ENCODE results near the gene FEN1.

The FEN1 gene

DNA sequence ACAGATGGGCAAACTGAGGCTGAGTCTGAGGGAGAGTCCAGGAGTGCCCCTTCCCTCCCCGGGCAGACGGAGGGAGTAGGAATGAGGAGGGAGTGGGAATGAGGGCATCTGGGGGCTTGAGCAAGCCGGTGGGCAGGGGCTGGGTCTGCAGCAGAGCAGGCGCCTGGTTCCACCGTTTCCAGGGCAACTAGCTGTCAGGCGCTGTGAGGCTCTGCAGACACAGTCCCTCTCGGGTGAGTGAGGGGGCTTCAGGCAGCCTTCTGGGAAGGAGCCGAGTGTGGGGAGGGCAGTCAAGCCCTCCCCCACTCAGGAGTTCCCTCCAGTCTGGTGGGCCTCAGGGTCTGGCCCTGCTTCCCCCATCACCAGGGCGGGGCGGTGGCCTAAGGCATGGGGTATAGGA, 19.4 kb upstream of the FEN1 start:
- H3K4me3 ChIP-seq (ENCODE audit: low read length), result no peak overlapping the region
- no peak for DNase-seq (ENCODE audit: low read depth, low spot score)

DNA sequence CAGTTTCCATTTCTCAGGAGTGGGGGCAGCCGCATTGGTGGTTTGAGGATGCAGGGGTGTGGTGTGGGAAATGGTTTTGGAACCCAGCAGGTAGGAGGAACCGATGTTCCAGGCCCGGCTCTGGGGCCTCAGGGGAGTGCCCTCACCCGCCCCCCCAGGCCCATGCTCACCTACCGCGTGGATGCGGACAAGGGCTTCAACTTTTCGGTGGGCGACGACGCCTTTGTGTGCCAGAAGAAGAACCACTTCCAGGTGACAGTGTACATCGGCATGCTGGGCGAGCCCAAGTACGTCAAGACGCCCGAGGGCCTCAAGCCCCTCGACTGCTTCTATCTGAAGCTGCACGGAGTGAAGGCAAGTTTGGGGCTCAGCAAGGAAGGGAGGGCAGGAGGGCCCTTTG, 18.9 kb upstream of the FEN1 start:
- no peak for DNase-seq (ENCODE audit: low read depth, low spot score)
- H3K4me3 ChIP-seq (ENCODE audit: low read length), result no peak overlapping the region

DNA sequence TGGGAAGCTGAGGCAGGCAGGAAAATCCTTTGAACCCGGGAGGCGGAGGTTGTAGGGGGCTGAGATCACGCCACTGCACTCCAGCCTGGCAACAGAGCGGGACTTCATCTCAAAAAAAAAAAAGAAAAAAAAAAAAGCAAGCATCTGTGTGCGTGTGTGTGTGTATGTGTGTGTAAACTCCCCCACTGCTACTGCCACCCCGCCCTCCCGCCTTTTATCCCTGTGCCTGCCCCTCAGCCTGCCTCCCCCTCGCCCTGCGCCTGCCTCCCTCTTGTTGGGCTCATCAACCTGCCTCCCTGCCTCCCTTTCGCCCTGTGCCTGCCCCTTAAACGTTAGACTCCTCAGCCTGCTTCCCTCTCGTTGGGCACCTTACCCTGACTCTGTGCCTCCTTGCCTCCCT, 18.3 kb upstream of the FEN1 start:
- no peak for DNase-seq (ENCODE audit: low read depth, low spot score)
- no peak overlapping the region for H3K4me3 ChIP-seq (ENCODE audit: low read length)

DNA sequence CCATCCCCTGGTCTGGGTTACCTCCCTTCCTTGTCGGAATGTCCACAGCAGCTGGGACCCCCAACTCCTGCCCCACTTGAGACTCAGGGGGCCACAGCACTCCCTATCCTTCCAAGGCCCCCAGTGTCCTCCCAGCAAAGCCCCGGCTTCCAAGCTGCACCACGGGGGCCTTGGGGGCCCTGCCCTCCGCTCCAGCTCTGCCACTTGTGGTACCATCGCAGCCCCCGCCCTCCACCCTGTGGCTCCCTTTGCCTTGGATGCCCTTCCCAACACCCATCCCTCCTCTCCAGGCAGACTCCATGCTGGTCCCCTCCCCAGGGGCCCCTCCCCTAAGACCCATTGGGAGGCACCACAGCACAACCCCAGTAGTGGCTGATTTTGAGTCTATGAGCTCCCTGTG, 17.6 kb upstream of the FEN1 start:
- no peak for DNase-seq (ENCODE audit: low read depth, low spot score)

DNA sequence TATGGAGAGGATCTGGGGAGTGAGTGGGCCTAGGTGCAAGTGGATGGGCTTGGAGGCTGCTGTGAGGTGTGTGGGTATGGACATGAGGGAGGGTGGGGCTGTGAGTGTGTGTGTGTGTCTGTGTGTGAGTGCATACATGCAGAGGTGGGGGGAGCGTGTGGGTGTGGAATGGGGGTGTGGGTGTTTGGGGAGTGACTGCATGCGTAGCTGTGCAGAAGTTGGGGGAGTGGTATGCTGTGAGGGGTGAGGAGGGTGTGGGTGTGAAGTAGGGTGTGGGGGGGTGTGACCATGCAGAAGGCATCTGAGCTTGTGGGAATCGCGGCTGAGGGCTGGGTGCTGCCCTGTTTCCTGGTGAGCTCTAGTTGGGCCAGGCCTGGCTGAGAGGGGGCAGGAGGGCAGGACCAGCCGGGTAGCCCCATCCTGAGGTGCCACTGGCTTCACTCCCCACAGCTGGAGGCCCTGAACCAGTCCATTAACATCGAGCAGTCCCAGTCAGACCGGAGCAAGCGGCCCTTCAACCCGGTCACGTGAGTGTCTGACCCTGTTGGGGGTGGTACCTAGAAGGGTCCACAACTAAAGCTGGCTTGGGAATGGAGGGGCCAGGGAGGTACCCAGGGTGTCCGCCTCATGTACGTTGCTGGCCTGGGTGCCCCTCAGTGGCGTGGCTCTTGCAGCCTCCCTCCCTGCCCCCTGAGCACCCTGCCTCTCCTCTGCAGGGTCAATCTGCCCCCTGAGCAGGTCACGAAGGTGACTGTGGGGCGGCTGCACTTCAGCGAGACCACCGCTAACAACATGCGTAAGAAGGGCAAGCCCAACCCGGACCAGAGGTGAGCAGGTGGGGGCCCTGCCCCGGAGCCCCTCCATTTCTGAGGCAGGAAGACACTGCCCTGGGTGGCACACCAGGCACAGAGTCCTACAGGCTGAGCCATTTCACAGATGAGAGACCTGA, 16.8 kb upstream of the FEN1 start:
- DNase-seq (ENCODE audit: low read depth, low spot score), result no peak

More for the DNA sequence above, 17.6 kb upstream of the FEN1 start:
- no peak overlapping the region for H3K4me3 ChIP-seq (ENCODE audit: low read length)

DNA sequence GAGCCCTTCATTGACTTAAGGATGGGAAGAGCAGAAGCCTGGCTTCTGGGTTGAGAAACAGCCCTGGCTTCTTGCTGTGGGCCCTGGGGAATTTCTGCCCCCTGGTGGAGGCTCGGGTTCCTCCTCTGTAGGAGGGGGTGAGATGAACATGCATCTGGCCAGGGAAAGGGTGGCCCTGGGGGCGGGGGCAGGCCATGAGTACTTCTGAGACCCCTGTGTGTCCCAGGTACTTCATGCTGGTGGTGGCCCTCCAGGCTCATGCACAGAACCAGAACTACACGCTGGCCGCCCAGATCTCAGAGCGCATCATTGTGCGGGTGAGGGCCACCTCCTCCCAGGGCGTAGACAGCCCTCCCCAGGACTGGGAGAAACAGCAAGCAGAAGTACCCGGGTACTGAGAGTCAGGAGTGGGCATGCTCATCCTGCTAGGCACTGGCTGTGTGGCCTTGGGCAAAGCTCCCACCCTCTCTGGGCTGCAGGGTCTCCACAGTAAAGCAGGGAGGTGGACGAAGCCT, 16.1 kb upstream of the FEN1 start:
- peak; percentile 37 for DNase-seq (ENCODE audit: low read depth, low spot score)
- no peak overlapping the region for H3K4me3 ChIP-seq (ENCODE audit: low read length)

More for the DNA sequence above, 16.8 kb upstream of the FEN1 start:
- H3K4me3 ChIP-seq (ENCODE audit: low read length), result no peak overlapping the region

DNA sequence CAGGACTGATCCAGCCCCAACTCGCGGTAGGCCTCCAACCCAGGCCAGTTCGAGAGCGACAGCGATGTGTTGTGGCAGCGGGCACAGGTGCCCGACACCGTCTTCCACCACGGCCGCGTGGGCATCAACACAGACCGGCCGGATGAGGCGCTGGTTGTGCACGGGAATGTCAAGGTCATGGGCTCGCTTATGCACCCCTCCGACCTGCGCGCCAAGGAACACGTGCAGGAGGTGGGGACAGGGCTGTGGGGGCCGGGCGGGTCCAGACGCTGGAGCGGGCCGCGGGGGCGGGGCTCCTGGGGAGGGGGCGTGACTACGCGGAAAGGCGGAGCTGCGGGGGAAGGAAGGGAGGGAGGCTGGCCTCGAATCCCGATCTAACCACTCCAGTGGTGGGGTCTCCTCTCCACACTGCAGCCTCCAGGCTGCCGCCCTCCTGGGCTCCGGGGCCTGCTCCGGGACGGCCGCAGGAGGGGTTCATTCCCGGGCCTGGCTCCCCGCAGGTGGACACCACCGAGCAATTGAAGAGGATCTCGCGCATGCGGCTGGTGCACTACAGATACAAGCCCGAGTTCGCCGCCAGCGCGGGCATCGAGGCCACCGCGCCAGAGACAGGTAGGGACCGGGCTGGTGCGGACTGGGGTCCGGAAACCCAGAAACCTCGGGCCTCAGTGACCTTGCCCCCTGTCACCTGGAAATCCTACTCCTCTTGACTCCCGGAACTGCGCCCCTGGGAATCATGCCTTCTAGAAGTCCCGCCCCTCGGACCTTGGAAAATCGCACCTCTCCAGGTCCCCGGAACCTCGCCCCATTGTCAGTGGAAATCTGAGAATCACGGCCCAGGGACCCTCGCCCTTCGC, 15.2 kb upstream of the FEN1 start:
- DNase-seq (ENCODE audit: low read depth, low spot score), result no peak
- H3K4me3 ChIP-seq (ENCODE audit: low read length), result no peak overlapping the region

DNA sequence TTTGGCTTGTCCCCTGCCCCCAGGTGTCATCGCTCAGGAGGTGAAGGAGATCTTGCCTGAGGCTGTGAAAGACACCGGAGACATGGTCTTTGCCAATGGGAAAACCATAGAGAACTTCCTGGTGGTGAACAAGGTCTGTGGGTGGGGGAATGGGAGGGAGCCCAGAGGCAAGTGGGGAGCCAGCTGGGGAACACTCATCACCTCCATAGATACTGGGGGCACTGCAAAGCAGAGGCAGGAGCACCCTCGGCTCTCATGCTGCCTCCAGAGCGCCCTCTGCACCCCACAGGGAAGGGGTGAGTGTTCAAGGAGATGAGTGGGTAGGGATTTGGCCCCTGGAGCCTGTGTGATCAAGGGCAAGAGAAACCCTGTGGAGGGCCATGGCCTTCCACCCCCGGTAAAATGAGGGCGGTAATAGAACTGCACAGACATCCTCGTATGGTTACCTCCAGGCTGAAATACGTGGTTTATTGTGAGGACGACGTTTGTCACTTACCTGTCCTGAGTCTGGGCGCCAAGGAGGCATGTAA, 14.3 kb upstream of the FEN1 start:
- no peak overlapping the region for H3K4me3 ChIP-seq (ENCODE audit: low read length)
- DNase-seq (ENCODE audit: low read depth, low spot score), result no peak

DNA sequence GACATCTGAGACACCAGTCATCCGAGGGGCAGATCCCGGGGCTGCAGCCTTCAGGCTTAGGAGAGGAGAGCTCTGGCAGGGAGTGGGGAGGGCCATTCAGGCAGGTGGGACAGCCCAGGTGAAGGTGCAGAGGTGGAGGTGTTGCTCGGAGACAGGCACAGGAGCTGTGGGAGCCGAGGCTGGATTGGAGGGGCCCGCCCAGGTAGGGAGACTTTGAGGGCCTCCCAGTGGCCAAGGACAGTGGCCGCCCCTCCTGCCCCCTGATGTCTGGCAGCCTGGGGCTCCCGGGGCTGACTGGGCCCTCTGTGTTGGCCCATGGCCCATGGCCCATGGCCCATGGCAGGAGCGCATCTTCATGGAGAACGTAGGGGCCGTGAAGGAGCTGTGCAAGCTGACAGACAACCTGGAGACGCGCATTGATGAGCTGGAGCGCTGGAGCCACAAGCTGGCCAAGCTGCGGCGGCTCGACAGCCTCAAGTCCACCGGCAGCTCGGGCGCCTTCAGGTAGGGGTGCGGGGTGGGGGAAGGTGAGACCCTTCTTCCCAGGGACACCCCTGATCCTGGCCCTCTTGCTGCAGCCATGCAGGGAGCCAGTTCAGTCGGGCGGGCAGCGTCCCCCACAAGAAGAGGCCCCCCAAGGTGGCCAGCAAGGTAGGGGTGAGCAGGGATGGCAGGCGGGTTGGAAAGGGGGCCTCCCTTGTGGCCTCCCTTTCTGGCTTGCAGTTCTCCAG, 13.6 kb upstream of the FEN1 start:
- no peak overlapping the region for H3K4me3 ChIP-seq (ENCODE audit: low read length)
- DNase-seq (ENCODE audit: low read depth, low spot score), result no peak

DNA sequence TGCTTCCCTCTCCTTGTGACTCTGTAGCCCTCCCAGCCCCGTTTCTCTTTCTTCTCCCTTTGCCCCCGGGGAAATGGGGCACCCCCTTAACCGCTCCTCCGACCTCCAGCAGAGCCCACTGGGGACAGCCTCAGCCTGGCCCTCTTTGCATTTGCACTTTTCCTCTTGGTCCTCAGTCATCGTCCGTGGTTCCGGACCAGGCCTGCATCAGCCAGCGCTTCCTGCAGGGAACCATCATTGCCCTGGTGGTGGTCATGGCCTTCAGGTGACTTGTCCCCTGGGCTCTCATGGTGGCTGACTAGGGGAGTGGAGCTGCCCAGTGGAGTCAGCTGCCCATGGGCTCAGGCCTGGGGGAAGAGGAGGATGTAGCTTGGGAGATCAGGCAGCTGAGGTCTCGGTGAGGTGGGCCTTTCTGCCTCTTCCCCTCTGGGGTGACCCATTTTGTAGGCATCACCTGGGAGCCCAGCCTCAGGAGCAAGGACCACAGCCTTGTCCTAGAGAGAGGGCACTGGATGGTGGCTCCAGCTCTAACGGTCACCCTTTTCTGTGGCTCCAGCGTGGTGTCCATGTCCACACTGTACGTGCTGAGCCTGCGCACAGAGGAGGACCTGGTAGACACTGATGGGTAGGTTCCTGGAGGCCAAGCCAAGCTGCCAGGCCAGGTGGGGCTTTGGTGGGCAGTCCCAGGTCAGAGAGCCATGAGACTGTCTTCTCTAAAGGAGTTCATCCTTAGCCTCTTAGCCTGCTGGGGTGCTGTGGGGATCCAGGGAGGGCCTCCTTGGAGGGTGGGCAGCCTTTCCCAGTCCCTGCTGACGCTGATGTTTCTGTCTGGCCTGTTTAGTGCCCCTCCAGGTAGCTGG, 12.8 kb upstream of the FEN1 start:
- no peak for DNase-seq (ENCODE audit: low read depth, low spot score)
- no peak overlapping the region for H3K4me3 ChIP-seq (ENCODE audit: low read length)

DNA sequence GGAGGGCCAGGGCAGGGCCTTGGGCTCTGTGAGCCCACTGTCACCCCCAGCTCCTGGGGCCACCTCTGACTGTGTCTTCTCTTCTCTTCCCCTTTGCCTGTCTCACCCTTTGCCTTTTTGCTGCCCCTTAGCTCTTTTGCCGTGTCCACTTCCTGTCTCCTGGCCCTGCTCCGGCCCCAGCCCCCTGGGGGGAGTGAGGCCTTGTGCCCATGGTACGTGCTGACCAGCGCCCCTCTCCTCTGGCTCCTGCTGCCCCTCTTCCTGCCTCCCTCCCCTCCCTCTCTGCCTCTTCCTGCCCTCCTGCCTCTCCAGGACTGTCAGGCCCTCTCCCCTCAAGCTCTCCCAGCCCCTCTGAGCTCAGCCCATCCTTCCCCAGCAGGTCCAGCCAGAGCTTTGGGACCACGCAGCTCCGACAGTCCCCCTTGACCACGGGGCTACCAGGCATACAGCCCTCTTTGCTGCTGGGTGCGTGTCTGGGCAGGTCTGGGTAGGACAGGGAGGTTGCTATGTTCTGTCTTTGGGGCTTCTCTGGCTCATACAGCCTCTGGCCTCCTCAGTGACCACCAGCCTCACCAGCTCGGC, 12.0 kb upstream of the FEN1 start:
- no peak overlapping the region for H3K4me3 ChIP-seq (ENCODE audit: low read length)
- DNase-seq (ENCODE audit: low read depth, low spot score), result no peak

DNA sequence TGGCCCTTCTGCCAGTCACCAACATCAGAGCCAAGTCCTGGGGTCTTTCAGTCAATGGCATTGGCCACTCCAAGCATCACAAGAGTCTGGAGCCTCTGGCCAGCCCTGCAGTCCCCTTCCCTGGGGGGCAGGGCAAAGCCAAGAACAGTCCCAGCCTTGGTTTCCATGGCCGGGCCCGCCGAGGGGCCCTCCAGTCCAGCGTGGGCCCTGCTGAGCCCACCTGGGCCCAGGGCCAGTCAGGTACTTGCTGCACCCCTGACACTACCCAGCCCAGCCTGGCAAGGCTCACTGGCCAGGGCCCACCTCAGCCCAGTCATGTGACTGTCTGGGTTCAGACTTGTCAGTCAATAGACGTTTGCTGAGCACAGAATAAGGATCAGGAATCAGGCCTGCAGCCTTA, 11.1 kb upstream of the FEN1 start:
- no peak overlapping the region for H3K4me3 ChIP-seq (ENCODE audit: low read length)
- no peak for DNase-seq (ENCODE audit: low read depth, low spot score)

DNA sequence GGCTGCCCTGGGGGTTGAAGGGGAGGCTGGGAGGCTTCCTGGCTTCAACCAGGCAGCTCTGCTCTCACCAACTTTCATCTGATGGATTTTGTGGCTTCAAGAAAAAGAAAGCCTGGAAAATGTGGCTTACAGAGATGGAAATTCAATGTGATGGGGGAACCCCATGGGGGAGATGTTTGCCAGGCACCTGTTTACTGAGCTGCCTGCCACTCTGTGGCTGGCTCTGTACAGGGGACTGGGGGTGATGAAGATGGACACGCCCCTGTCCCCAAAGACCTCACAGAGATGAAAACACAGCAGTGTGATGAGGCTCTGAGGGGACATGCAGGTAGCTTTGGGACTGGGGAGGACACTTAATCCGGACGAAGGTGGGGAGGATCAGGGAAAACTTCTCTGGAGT, 10.4 kb upstream of the FEN1 start:
- no peak for DNase-seq (ENCODE audit: low read depth, low spot score)
- H3K4me3 ChIP-seq (ENCODE audit: low read length), result no peak overlapping the region

DNA sequence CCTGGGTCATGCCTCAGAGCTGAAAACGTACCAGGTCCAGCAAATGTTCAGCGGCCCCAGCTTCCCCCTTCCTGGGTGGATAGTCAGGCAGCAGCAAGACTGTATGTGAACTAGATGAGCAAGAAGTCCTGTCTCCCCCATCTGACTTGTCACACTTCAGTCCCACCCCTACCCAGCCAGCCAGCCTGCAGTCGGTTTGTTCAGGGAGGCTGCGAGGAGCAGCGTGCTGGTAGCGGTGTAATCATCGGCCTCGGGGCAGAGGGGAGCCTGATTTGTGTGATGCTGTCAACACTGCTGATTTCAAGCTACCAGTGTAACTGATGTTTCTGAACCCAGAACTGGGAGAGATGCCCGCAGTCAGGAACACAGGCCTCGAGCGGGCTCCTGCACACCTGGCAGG, 9.9 kb upstream of the FEN1 start:
- no peak for DNase-seq (ENCODE audit: low read depth, low spot score)

DNA sequence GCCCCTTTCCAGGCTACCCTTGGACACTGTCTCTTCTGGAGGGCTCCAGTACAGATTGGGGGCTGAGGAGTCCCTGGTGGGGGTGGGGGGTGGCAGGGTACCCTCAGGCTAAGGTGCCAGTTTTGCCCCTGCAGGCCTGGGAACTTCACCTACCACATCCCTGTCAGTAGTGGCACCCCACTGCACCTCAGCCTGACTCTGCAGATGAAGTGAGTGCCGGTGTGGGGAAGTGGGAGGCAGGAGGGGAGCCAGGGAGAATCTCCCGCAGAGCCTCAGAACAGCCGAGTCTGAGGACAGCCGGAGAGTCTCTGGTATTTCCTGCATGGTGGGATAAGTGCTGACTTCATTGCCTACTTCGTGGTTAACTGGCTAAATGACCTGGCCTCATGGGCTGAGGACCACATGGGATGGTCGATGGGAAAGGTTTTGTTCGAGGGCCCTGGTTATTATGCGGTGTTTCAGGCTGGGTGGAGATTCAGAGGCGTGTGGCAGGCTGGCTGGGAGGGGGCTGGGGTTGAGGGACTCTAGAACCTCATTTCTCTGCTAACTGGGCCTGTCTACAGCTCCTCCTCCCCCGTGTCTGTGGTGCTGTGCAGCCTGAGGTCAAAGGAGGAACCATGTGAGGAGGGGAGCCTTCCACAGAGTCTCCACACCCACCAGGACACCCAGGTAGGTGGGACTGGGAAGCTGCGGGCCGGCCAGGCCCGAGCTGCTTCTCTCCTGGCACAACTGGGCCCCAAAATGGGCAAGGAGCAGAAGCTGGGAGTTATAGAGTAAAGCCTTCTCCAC, 8.8 kb upstream of the FEN1 start:
- no peak for DNase-seq (ENCODE audit: low read depth, low spot score)

More for the DNA sequence above, 9.9 kb upstream of the FEN1 start:
- no peak overlapping the region for H3K4me3 ChIP-seq (ENCODE audit: low read length)

DNA sequence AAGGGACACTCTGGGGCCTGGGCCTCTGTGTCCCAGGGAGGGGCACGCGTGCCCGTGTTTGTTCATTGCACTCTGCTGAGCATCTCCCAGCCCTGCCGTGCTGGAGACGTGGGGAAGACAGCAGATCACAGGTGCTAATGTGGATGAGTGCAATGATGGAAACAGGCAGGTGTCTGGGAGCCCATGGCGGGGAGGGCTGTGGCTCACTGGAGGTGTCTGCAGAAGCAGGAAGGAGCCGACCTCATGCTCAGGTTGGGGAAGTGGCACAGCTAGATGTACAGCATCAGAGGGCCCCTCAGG, 8.3 kb upstream of the FEN1 start:
- no peak overlapping the region for H3K4me3 ChIP-seq (ENCODE audit: low read length)
- DNase-seq (ENCODE audit: low read depth, low spot score), result no peak

More for the DNA sequence above, 8.8 kb upstream of the FEN1 start:
- H3K4me3 ChIP-seq (ENCODE audit: low read length), result no peak overlapping the region

DNA sequence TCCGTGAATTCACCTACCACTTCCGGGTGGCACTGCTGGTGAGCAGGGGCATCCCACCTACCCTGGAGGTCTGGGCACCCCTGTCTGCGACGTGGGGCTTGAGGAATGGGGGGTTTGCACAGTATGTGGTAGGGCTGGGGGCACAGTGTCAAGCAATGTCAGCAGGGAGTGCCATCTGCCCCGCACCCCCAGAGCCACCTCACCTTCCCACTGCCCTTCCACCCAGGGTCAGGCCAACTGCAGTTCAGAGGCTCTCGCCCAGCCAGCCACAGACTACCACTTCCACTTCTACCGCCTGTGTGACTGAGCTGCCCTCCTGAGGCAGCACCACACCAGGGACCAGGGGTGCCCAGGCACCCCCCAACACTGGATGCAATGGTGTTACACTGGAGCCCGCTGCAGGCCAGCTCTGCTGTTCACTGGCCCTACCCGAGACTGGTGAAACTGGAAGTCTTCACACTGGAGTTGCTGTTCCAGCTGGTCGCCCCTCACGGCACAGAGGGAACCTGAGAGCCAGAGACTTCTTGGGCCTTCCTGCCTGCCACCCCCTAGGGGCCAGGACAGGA, 6.8 kb upstream of the FEN1 start:
- no peak overlapping the region for H3K4me3 ChIP-seq (ENCODE audit: low read length)
- DNase-seq (ENCODE audit: low read depth, low spot score), result no peak

Data from Jurkat, Clone E6-1 (cell line).